HCT116 (cell line): ENCODE results near the gene SH3D19. TPM values are rescaled to one million over a fixed set of nuclear protein-coding genes. Genes with fewer than 3 reads are reported as not detected.

Experiments
- ATAC-seq: fragments of 200-7000 bp; cut with Tn5 transposase; 2 replicates; pipeline ENCODE4 v1.9.1; 2020; ENCODE audit warnings: mild to moderate bottlenecking, moderate library complexity
- BruUV-seq: library from RNA; stranded (reverse); fragments of 400-500 nt; replicated peaks from 2 replicates; lab custom pipeline; 2021; lab: Mats Ljungman, UMichigan
- CTCF ChIA-PET: fragments of 300-600 bp; sonication (Branson Sonifier 250); formaldehyde crosslinking; loops from one replicate; lab custom pipeline; 2021; ENCODE audit warnings: antibody characterized with exemption; lab: Charles Lee
- POLR2A ChIA-PET: fragments of 300-600, 350-600 bp; sonication (Branson Sonifier 250); formaldehyde crosslinking; loops from one replicate; lab custom pipeline; 2021; ENCODE audit warnings: antibody characterized with exemption; lab: Charles Lee
- RAD21 ChIA-PET, 2 experiments: fragments of 300-600 bp; sonication (Branson Sonifier 250); formaldehyde crosslinking; loops; one replicate each; lab custom pipeline; 2023; ENCODE audit warnings: low total read pairs in 2 of 2; ENCODE audit not compliant: uncharacterized antibody in 2 of 2, unreplicated experiment in 2 of 2, low non-redundant PET in 1 of 2; lab: Charles Lee
- DNase-seq: peaks from one replicate; pipeline ENCODE4 v3.0.0-alpha.2; 2010; ENCODE audit warnings: low read depth, low spot score
- H2AFZ ChIP-seq: fragments of 200-600 bp; shearing (Covaris generic), sonication (generic); 2 replicates; pipeline ENCODE4 v1.6.1; 2017; ENCODE audit warnings: low read depth, mixed run types, mixed read lengths, antibody characterized with exemption, low read length; ENCODE audit not compliant: poor library complexity, severe bottlenecking
- H3K27ac ChIP-seq: 2 replicates; pipeline ENCODE4 v1.5.1; 2012; ENCODE audit warnings: low read depth, low read length
- H3K27me3 ChIP-seq: fragments of 200-600 bp; sonication (generic); 2 replicates; pipeline ENCODE4 v1.6.1; 2016; ENCODE audit warnings: mixed run types, low read length, mixed read lengths; ENCODE audit not compliant: insufficient read depth
- H3K36me3 ChIP-seq, 2 experiments: fragments of 200-500 bp in 1 of 2; fragments of 200-600 bp in 1 of 2; sonication (Bioruptor generic) in 1 of 2; sonication (generic) in 1 of 2; 2 replicates each; pipeline versions ENCODE4 v1.5.1 to v1.6.1; 2014 to 2016; ENCODE audit warnings: low read length in 2 of 2, inconsistent platforms in 1 of 2, mixed read lengths in 1 of 2, mixed run types in 1 of 2; ENCODE audit not compliant: insufficient read depth in 2 of 2, control insufficient read depth in 1 of 2
- H3K4me1 ChIP-seq, 2 experiments: fragments of 200-600 bp in 1 of 2; sonication (generic) in 1 of 2; 2 replicates each; pipeline versions ENCODE4 v1.5.1 to v1.6.1; 2012 to 2017; ENCODE audit warnings: low read length in 2 of 2, inconsistent platforms in 1 of 2, mild to moderate bottlenecking in 1 of 2, mixed read lengths in 1 of 2, mixed run types in 1 of 2, moderate library complexity in 1 of 2; ENCODE audit not compliant: insufficient read depth in 2 of 2, control insufficient read depth in 1 of 2
- H3K4me2 ChIP-seq: fragments of 200-600 bp; sonication (generic); 2 replicates; pipeline ENCODE4 v1.6.1; 2017; ENCODE audit warnings: mixed run types, low read length, mixed read lengths
- H3K4me3 ChIP-seq, 2 experiments: fragments of 200-600 bp in 1 of 2; sonication (generic) in 1 of 2; replicated peaks in 1 of 2; 2 replicates each; pipeline ENCODE4 v1.5.1; 2011 to 2016; ENCODE audit warnings: low read length in 2 of 2, control low read depth in 1 of 2, low read depth in 1 of 2, mild to moderate bottlenecking in 1 of 2, mixed read lengths in 1 of 2, mixed run types in 1 of 2
- H3K79me2 ChIP-seq: fragments of 200-600 bp; sonication (generic); 2 replicates; pipeline ENCODE4 v1.6.1; 2017; ENCODE audit warnings: mild to moderate bottlenecking, mixed run types, low read length, moderate library complexity, mixed read lengths; ENCODE audit not compliant: insufficient read depth
- H3K9ac ChIP-seq: fragments of 200-600 bp; sonication (generic); 2 replicates; pipeline ENCODE4 v1.6.1; 2016; ENCODE audit warnings: low read length, mixed read lengths
- H3K9me2 ChIP-seq: fragments of 200-600 bp; sonication (generic), shearing (Covaris generic); 2 replicates; pipeline ENCODE4 v1.6.1; 2017; ENCODE audit warnings: mixed run types, mild to moderate bottlenecking, moderate library complexity; ENCODE audit not compliant: insufficient read depth
- H3K9me3 ChIP-seq, 2 experiments: fragments of 200-500 bp in 1 of 2; fragments of 200-600 bp in 1 of 2; sonication (Bioruptor generic) in 1 of 2; sonication (generic) in 1 of 2; 2 replicates each; pipeline ENCODE4 v1.6.1; 2014 to 2017; ENCODE audit warnings: low read length in 2 of 2, mixed read lengths in 2 of 2, inconsistent platforms in 1 of 2, low read depth in 1 of 2, mild to moderate bottlenecking in 1 of 2, mixed run types in 1 of 2, moderate library complexity in 1 of 2; ENCODE audit not compliant: control insufficient read depth in 1 of 2, insufficient read depth in 1 of 2
- H4K20me1 ChIP-seq: fragments of 200-600 bp; sonication (generic), shearing (Covaris generic); 2 replicates; pipeline ENCODE4 v1.6.1; 2017; ENCODE audit warnings: mixed run types, mild to moderate bottlenecking, moderate library complexity; ENCODE audit not compliant: insufficient read depth
- ATF3 ChIP-seq: IDR thresholded peaks from 2 replicates; pipeline ENCODE4 v1.6.1; 2012
- CTCF ChIP-seq, 3 experiments: fragments of 200-600 bp in 1 of 3; sonication (generic) in 1 of 3; IDR thresholded peaks in 2 of 3; conservative IDR thresholded peaks in 1 of 3; 2 replicates each; pipeline ENCODE4 v1.5.1; 2012 to 2017; ENCODE audit warnings: low read depth in 2 of 3, low read length in 2 of 3, antibody characterized with exemption in 1 of 3, borderline replicate concordance in 1 of 3, control low read depth in 1 of 3, mild to moderate bottlenecking in 1 of 3, mixed read lengths in 1 of 3, mixed run types in 1 of 3, moderate library complexity in 1 of 3; ENCODE audit not compliant: insufficient read depth in 1 of 3
- ELF1 ChIP-seq: IDR thresholded peaks from 2 replicates; pipeline ENCODE4 v1.6.1; 2012; ENCODE audit warnings: low read depth, borderline replicate concordance
- EZH2 ChIP-seq: fragments of 200-600 bp; sonication (generic); IDR thresholded peaks from 2 replicates; pipeline ENCODE4 v1.6.1; 2017; ENCODE audit warnings: antibody characterized with exemption, mixed run types
- JUND ChIP-seq: IDR thresholded peaks from 2 replicates; pipeline ENCODE4 v1.6.1; 2012
- MAX ChIP-seq: IDR thresholded peaks from 2 replicates; pipeline ENCODE4 v1.6.1; 2012
- POLR2A ChIP-seq: IDR thresholded peaks from 2 replicates; pipeline ENCODE4 v1.7.0; 2011; ENCODE audit warnings: borderline replicate concordance; ENCODE audit not compliant: insufficient read depth, insufficient read length; ENCODE audit errors: extremely low read depth
- SIN3A ChIP-seq: IDR thresholded peaks from 2 replicates; pipeline ENCODE4 v1.6.1; 2012; ENCODE audit warnings: low read depth
- SP1 ChIP-seq: IDR thresholded peaks from 2 replicates; pipeline ENCODE4 v1.6.1; 2012; ENCODE audit warnings: low read depth
- TCF7L2 ChIP-seq: IDR thresholded peaks from 2 replicates; pipeline ENCODE4 v1.7.0; 2011; ENCODE audit warnings: borderline replicate concordance, inconsistent platforms; ENCODE audit not compliant: insufficient read depth, insufficient read length; ENCODE audit errors: extremely low read depth
- ZBTB33 ChIP-seq: IDR thresholded peaks from 2 replicates; pipeline ENCODE4 v1.6.1; 2011; ENCODE audit warnings: mild to moderate bottlenecking, low read length, moderate library complexity; ENCODE audit not compliant: insufficient replicate concordance; ENCODE audit errors: extremely low read depth
- ZFX ChIP-seq: fragments of 450-650 bp; IDR thresholded peaks from 2 replicates; pipeline ENCODE4 v1.6.1; 2017
- intact Hi-C: fragments of 100-400 bp; cut with micrococcal nuclease; formaldehyde crosslinking; loops from 2 replicates; pipeline ENCODE4 v1.10.0; 2022
- total RNA-seq: library from RNA; stranded (reverse); gene quantifications from one replicate; pipeline ENCODE4 v1.2.1, GENCODE V29; 2021; ENCODE audit not compliant: unreplicated experiment

SH3D19 gene
- total RNA-seq, 1 experiment from 2014 or later, result 37.5 TPM

GRCh38 chr4:151340751-151341385, 15.5 kb upstream of the SH3D19 start:
- no TSS peak for BruUV-seq
- H3K4me1 ChIP-seq, result no peaks in the 10 kb centered on the region
- DNase-seq, result no peak
- no peaks in the 10 kb centered on the region for H3K27me3 ChIP-seq
- TF ChIP-seq EZH2, result no peak
- TF ChIP-seq ELF1, result no peak
- TF ChIP-seq CTCF (IDR thresholded peaks at IDR 0.05 in 2 of 3, conservative IDR thresholded peaks at IDR 0.05 in 1 of 3; ENCODE audit: borderline replicate concordance in 1 of 3, insufficient read depth in 1 of 3, low read depth in 2 of 3, low read length in 2 of 3), result no peak
- TF ChIP-seq ATF3, result no peak
- no peak for TF ChIP-seq SIN3A
- TF ChIP-seq JUND, result no peak
- TF ChIP-seq TCF7L2, result no peak
- TF ChIP-seq, all 23 proteins: peak for 0
- Histone ChIP-seq H2AFZ (no peak overlapping the region), H3K79me2 (no peaks in the 10 kb centered on the region), H3K9ac (no peak overlapping the region), H3K4me2 (no peak overlapping the region), H3K4me3 (no peak overlapping the region), H4K20me1 (no peaks in the 10 kb centered on the region), H3K9me3 (no peaks in the 10 kb centered on the region), H3K9me2 (no peaks in the 10 kb centered on the region), H3K27ac (no peak overlapping the region), H3K36me3 (no peaks in the 10 kb centered on the region)
- intact Hi-C loops, result no loop called here
- ChIA-PET RAD21 (no interaction called here), CTCF (no interaction called here), POLR2A (no interaction called here)
- no peak for ATAC-seq

GRCh38 chr4:151339467-151339866, 14.1 kb upstream of the SH3D19 start:
- RAD21 ChIA-PET, result no interaction called here
- no peak for ATAC-seq
- H2AFZ ChIP-seq, result no peak overlapping the region

More at GRCh38 chr4:151339467-151339866, 14.1 kb upstream of the SH3D19 start:
- Histone ChIP-seq H3K9me2 (no peaks in the 10 kb centered on the region), H3K27me3 (no peaks in the 10 kb centered on the region), H3K79me2 (no peaks in the 10 kb centered on the region), H3K36me3 (no peaks in the 10 kb centered on the region), H3K27ac (no peak overlapping the region), H3K9me3 (no peaks in the 10 kb centered on the region), H3K9ac (no peak overlapping the region), H3K4me3 (no peak overlapping the region), H3K4me1 (no peaks in the 10 kb centered on the region), H4K20me1 (no peaks in the 10 kb centered on the region), H3K4me2 (no peak overlapping the region)
- intact Hi-C loops, result no loop called here
- BruUV-seq, result no TSS peak
- no peak for TF ChIP-seq SP1
- no peak for TF ChIP-seq MAX
- TF ChIP-seq POLR2A, result no peak
- no peak for TF ChIP-seq ZFX
- TF ChIP-seq EZH2, result no peak
- TF ChIP-seq ZBTB33, result no peak
- ChIA-PET CTCF (no interaction called here), POLR2A (no interaction called here)
- DNase-seq, result no peak
